PC-3 (cell line): ENCODE results near the gene ZNF593OS. TPM values are rescaled to one million over a fixed set of nuclear protein-coding genes. Genes with fewer than 3 reads are reported as not detected.

Experiments
- ATAC-seq: fragments of 200-7000 bp; cut with Tn5 transposase; 2 replicates; pipeline ENCODE4 v1.9.1; 2020; ENCODE audit warnings: mild to moderate bottlenecking, moderate library complexity
- BruUV-seq: library from RNA; stranded (reverse); fragments of 400-500 nt; replicated peaks from 2 replicates; lab custom pipeline; 2021; lab: Mats Ljungman, UMichigan
- CTCF ChIA-PET: fragments of 300-600 bp; sonication (Branson Sonifier 250); formaldehyde crosslinking; loops from one replicate; lab custom pipeline; 2022; ENCODE audit warnings: antibody characterized with exemption; lab: Charles Lee
- POLR2A ChIA-PET: fragments of 300-600 bp; sonication (Branson Sonifier 250); formaldehyde crosslinking; loops from one replicate; lab custom pipeline; 2022; ENCODE audit warnings: antibody characterized with exemption; ENCODE audit not compliant: unreplicated experiment; lab: Charles Lee
- DNase-seq: peaks from one replicate; pipeline ENCODE4 v3.0.0-alpha.2; 2015
- H2AFZ ChIP-seq: fragments of 300-600 bp; sonication (generic); 2 replicates; pipeline ENCODE4 v1.6.0; 2016; ENCODE audit warnings: antibody characterized with exemption, low read length
- H3F3A ChIP-seq: fragments of 300-600 bp; sonication (generic); one replicate; pipeline ENCODE4 v1.6.0; 2017; ENCODE audit warnings: antibody characterized with exemption, low read length, control low read depth, mild to moderate bottlenecking; ENCODE audit not compliant: unreplicated experiment
- H3K27ac ChIP-seq: fragments of 300-600 bp; sonication (generic); 2 replicates; pipeline ENCODE4 v1.5.1; 2016; ENCODE audit warnings: mild to moderate bottlenecking, low read length
- H3K27me3 ChIP-seq: fragments of 300-600 bp; sonication (generic); 2 replicates; pipeline ENCODE4 v1.6.1; 2016; ENCODE audit warnings: low read length, mixed read lengths
- H3K36me3 ChIP-seq: fragments of 300-600 bp; sonication (generic); 2 replicates; pipeline ENCODE4 v1.6.1; 2016; ENCODE audit warnings: low read depth, mixed run types, low read length, mixed read lengths
- H3K4me1 ChIP-seq: fragments of 300-600 bp; sonication (generic); 2 replicates; pipeline ENCODE4 v1.5.1; 2016; ENCODE audit warnings: low read length; ENCODE audit not compliant: insufficient read depth
- H3K4me2 ChIP-seq: fragments of 300-600 bp; sonication (generic); 2 replicates; pipeline ENCODE4 v1.6.0; 2016; ENCODE audit warnings: low read length
- H3K4me3 ChIP-seq: fragments of 300-600 bp; sonication (generic); 2 replicates; pipeline ENCODE4 v1.5.1; 2016; ENCODE audit warnings: mild to moderate bottlenecking, low read length, mixed read lengths
- H3K79me2 ChIP-seq: fragments of 300-600 bp; sonication (generic); 2 replicates; pipeline ENCODE4 v1.6.1; 2017; ENCODE audit warnings: low read length, mixed read lengths
- H3K9ac ChIP-seq: fragments of 300-600 bp; sonication (generic); 2 replicates; pipeline ENCODE4 v1.6.0; 2016; ENCODE audit warnings: mild to moderate bottlenecking, low read length
- H3K9me2 ChIP-seq: fragments of 300-600 bp; sonication (generic); replicated peaks from 2 replicates; pipeline ENCODE4 v1.6.1; 2016; ENCODE audit warnings: mixed run types, low read length, mixed read lengths
- H3K9me3 ChIP-seq: fragments of 300-600 bp; sonication (generic); 2 replicates; pipeline ENCODE4 v1.6.1; 2016; ENCODE audit warnings: low read length, mixed read lengths
- H4K20me1 ChIP-seq: fragments of 300-600 bp; sonication (generic); 2 replicates; pipeline ENCODE4 v1.6.1; 2016; ENCODE audit warnings: low read length, mixed read lengths
- EZH2 ChIP-seq: fragments of 300-600 bp; sonication (generic); IDR thresholded peaks from one replicate; pipeline ENCODE4 v1.6.1; 2017; ENCODE audit warnings: antibody characterized with exemption, mild to moderate bottlenecking, low read length; ENCODE audit not compliant: unreplicated experiment
- EZH2phosphoT487 ChIP-seq: fragments of 300-600 bp; sonication (generic); IDR thresholded peaks from 2 replicates; pipeline ENCODE4 v1.6.1; 2018; ENCODE audit warnings: mild to moderate bottlenecking, antibody characterized with exemption, low read length, borderline replicate concordance
- intact Hi-C: fragments of 100-400 bp; cut with micrococcal nuclease; formaldehyde crosslinking; loops from 2 replicates; pipeline ENCODE4 v1.9.0; 2023
- total RNA-seq: library from RNA; depleted of rRNA; stranded (reverse); fragments of >200 nt; gene quantifications from 2 replicates; pipeline ENCODE4 v1.2.3, GENCODE V29; 2014
- TF ChIP-seq, protein P1 (sequence below): fragments of 300-600 bp; sonication (generic); conservative IDR thresholded peaks from 2 replicates; pipeline ENCODE4 v1.5.1; 2017; ENCODE audit warnings: antibody characterized with exemption, low read depth, mild to moderate bottlenecking, low read length

ZNF593OS gene
- total RNA-seq, 1 experiment from 2014 or later = not detected

GRCh38 chr1:26156285-26157038 lies 15.2 kb downstream of the ZNF593OS start:
- Histone ChIP-seq H3K4me2 (peak overlapping the region; percentile 49), H2AFZ (no peak overlapping the region)

GRCh38 chr1:26155370-26156284 lies 16.0 kb downstream of the ZNF593OS start:
- Histone ChIP-seq H3K36me3 (no peaks in the 10 kb centered on the region), H3K4me3 (no peak overlapping the region), H3K27ac (no peak overlapping the region), H3K4me1 (peaks cover 5% of the 10 kb centered on the region), H3K4me2 (no peak overlapping the region), H3F3A (no peaks in the 10 kb centered on the region), H3K79me2 (no peaks in the 10 kb centered on the region), H4K20me1 (no peaks in the 10 kb centered on the region), H2AFZ (no peak overlapping the region), H3K9me3 (no peaks in the 10 kb centered on the region), H3K9me2 (no peaks in the 10 kb centered on the region), H3K9ac (no peak overlapping the region), H3K27me3 (no peaks in the 10 kb centered on the region)
- DNase-seq = no peak
- TF ChIP-seq EZH2 = no peak
- TF ChIP-seq, protein P1, sequence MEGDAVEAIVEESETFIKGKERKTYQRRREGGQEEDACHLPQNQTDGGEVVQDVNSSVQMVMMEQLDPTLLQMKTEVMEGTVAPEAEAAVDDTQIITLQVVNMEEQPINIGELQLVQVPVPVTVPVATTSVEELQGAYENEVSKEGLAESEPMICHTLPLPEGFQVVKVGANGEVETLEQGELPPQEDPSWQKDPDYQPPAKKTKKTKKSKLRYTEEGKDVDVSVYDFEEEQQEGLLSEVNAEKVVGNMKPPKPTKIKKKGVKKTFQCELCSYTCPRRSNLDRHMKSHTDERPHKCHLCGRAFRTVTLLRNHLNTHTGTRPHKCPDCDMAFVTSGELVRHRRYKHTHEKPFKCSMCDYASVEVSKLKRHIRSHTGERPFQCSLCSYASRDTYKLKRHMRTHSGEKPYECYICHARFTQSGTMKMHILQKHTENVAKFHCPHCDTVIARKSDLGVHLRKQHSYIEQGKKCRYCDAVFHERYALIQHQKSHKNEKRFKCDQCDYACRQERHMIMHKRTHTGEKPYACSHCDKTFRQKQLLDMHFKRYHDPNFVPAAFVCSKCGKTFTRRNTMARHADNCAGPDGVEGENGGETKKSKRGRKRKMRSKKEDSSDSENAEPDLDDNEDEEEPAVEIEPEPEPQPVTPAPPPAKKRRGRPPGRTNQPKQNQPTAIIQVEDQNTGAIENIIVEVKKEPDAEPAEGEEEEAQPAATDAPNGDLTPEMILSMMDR = no peak
- no peak for TF ChIP-seq EZH2phosphoT487
- ATAC-seq = no peak
- CTCF ChIA-PET = no interaction called here
- intact Hi-C loops = no loop called here
- BruUV-seq = no TSS peak
- POLR2A ChIA-PET = no interaction called here

More at GRCh38 chr1:26156285-26157038, 15.2 kb downstream of the ZNF593OS start:
- Histone ChIP-seq H3K27me3 (no peaks in the 10 kb centered on the region), H3K9ac (no peak overlapping the region), H3K4me3 (no peak overlapping the region), H3K9me3 (no peaks in the 10 kb centered on the region), H3K79me2 (no peaks in the 10 kb centered on the region), H4K20me1 (no peaks in the 10 kb centered on the region), H3F3A (no peaks in the 10 kb centered on the region), H3K4me1 (peaks cover 8% of the 10 kb centered on the region), H3K27ac (no peak overlapping the region), H3K36me3 (no peaks in the 10 kb centered on the region), H3K9me2 (no peaks in the 10 kb centered on the region)
- intact Hi-C loops = no loop called here
- POLR2A ChIA-PET = interaction anchor here (0.7 kb wide), 1 partner anchor 78 kb away, joined by 3 read pairs; the partner anchor contains the start of gene CEP85
- TF ChIP-seq EZH2 (no peak), EZH2phosphoT487 (no peak)
- TF ChIP-seq, protein P1 = no peak
- ATAC-seq (no peak), DNase-seq (no peak)
- CTCF ChIA-PET = no interaction called here
- BruUV-seq = no TSS peak
